GM23248 (cell line): ENCODE results near the gene MOB1A. TPM values are rescaled to one million over a fixed set of nuclear protein-coding genes. Genes with fewer than 3 reads are reported as not detected.
"Not testable (repeated sequence)": the region's sequence is repeated elsewhere in the genome, so short reads cannot be mapped to it uniquely, and the experiment has no call there.

Experiments
- DNase-seq: peaks from one replicate; pipeline ENCODE4 v3.0.0-alpha.2; 2015
- H2AFZ ChIP-seq: fragments of 200-600 bp; sonication (generic); 2 replicates; pipeline ENCODE4 v1.6.1; 2016; ENCODE audit warnings: antibody characterized with exemption
- H3F3A ChIP-seq: fragments of 200-600 bp; sonication (generic); 2 replicates; pipeline ENCODE4 v1.6.1; 2016; ENCODE audit warnings: mild to moderate bottlenecking, antibody characterized with exemption, mixed run types; ENCODE audit not compliant: insufficient read depth
- H3K27ac ChIP-seq: fragments of 200-600 bp; sonication (generic); 2 replicates; pipeline ENCODE4 v1.5.1; 2016; ENCODE audit warnings: mild to moderate bottlenecking
- H3K27me3 ChIP-seq: fragments of 200-600 bp; sonication (generic); replicated peaks from 2 replicates; pipeline ENCODE4 v1.6.1; 2016; ENCODE audit warnings: mild to moderate bottlenecking; ENCODE audit not compliant: insufficient read depth
- H3K36me3 ChIP-seq: fragments of 200-600 bp; sonication (generic); 2 replicates; pipeline ENCODE4 v1.6.1; 2016; ENCODE audit warnings: low read depth, mild to moderate bottlenecking
- H3K4me1 ChIP-seq: fragments of 200-600 bp; sonication (generic); 2 replicates; pipeline ENCODE4 v1.6.1; 2016; ENCODE audit warnings: mild to moderate bottlenecking; ENCODE audit not compliant: insufficient read depth
- H3K4me2 ChIP-seq: fragments of 200-600 bp; sonication (generic); one replicate; pipeline ENCODE4 v1.6.1; 2016; ENCODE audit warnings: mild to moderate bottlenecking; ENCODE audit not compliant: unreplicated experiment
- H3K4me3 ChIP-seq: fragments of 200-600 bp; sonication (generic); 2 replicates; pipeline ENCODE4 v1.5.1; 2016; ENCODE audit warnings: mild to moderate bottlenecking
- H3K79me2 ChIP-seq: fragments of 200-600 bp; sonication (generic); 2 replicates; pipeline ENCODE4 v1.6.1; 2016; ENCODE audit warnings: mild to moderate bottlenecking; ENCODE audit not compliant: insufficient read depth
- H3K9ac ChIP-seq: fragments of 200-600 bp; sonication (generic); 2 replicates; pipeline ENCODE4 v1.6.1; 2016; ENCODE audit warnings: mild to moderate bottlenecking
- H3K9me2 ChIP-seq: fragments of 200-600 bp; sonication (generic); 2 replicates; pipeline ENCODE4 v1.6.1; 2016; ENCODE audit warnings: mixed run types, mild to moderate bottlenecking, moderate library complexity; ENCODE audit not compliant: insufficient read depth
- H3K9me3 ChIP-seq: fragments of 200-600 bp; sonication (generic); one replicate; pipeline ENCODE4 v1.6.1; 2017; ENCODE audit warnings: low read depth
- H4K20me1 ChIP-seq: fragments of 200-600 bp; sonication (generic); 2 replicates; pipeline ENCODE4 v1.6.0; 2016; ENCODE audit not compliant: insufficient read depth
- EZH2 ChIP-seq: fragments of 200-600 bp; sonication (generic); IDR thresholded peaks from 2 replicates; pipeline ENCODE4 v1.6.1; 2018; ENCODE audit warnings: antibody characterized with exemption, mild to moderate bottlenecking; ENCODE audit not compliant: insufficient read depth, poor library complexity, severe bottlenecking
- EZH2phosphoT487 ChIP-seq: fragments of 200-600 bp; sonication (generic); IDR thresholded peaks from 2 replicates; pipeline ENCODE4 v1.6.1; 2018; ENCODE audit warnings: antibody characterized with exemption, moderate library complexity, mild to moderate bottlenecking, low read depth; ENCODE audit not compliant: insufficient read depth
- WGBS, 2 experiments: methylation state at CpG; one replicate each; pipeline ENCODE4 v1.1.6; 2015 to 2017; ENCODE audit warnings: low lambda C conversion rate in 2 of 2, low coverage in 1 of 2; ENCODE audit errors: missing lambda C conversion rate in 2 of 2; 5-methylcytosine and 5-hydroxymethylcytosine counted together
- in situ Hi-C: fragments of 300-500 bp; cut with MboI; formaldehyde crosslinking; loops from 2 replicates; pipeline ENCODE4 v1.15.0; 2020
- polyA plus RNA-seq: library from polyadenylated mRNA; unstranded; fragments of >200 nt; fragmentation: Nextera tagmentation; extraction: Ambion mirVana; gene quantifications from 2 replicates; pipeline ENCODE4 v1.2.1, GENCODE V29; 2016
- total RNA-seq: library from RNA; depleted of rRNA; stranded (reverse); fragments of >200 nt; shearing (Covaris generic); gene quantifications from 2 replicates; pipeline ENCODE4 v1.2.3, GENCODE V29; 2014

The MOB1A gene
- total and polyA plus RNA-seq, 2 experiments from 2014 or later = 92.2 to 120 TPM

- WGBS, 2 experiments = 51 to 56% methylated on average over 6 of the region's 6 CpGs
- TF ChIP-seq EZH2 (no peak), EZH2phosphoT487 (no peak)
- H2AFZ ChIP-seq = no peak overlapping the region
- no peaks in the 10 kb centered on the region for H4K20me1 ChIP-seq
- DNase-seq = no peak
- no peaks in the 10 kb centered on the region for H3K9me2 ChIP-seq
- H3F3A ChIP-seq = no peaks in the 10 kb centered on the region
- H3K4me3 ChIP-seq = no peak overlapping the region
- no peak overlapping the region for H3K27ac ChIP-seq
- H3K79me2 ChIP-seq = no peaks in the 10 kb centered on the region
- H3K9me3 ChIP-seq = no peaks in the 10 kb centered on the region
- H3K4me2 ChIP-seq = no peak overlapping the region
- no peaks in the 10 kb centered on the region; the same call in 1 of the 2 replicates for H3K27me3 ChIP-seq
- in situ Hi-C loops = no loop called here
- H3K36me3 ChIP-seq = no peaks in the 10 kb centered on the region
- H3K4me1 ChIP-seq = no peaks in the 10 kb centered on the region
- no peak overlapping the region for H3K9ac ChIP-seq
Observed at GRCh38 chr2:74191596-74192380, 13.1 kb upstream of the MOB1A start.

GRCh38 chr2:74188696-74189095 is 10.0 kb upstream of the MOB1A start:
- Histone ChIP-seq H3K36me3 (no peaks in the 10 kb centered on the region), H3K4me2 (no peak overlapping the region)
- in situ Hi-C loops = no loop called here

GRCh38 chr2:74188018-74188601 is 9.4 kb upstream of the MOB1A start:
- H3K4me2 ChIP-seq = no peak overlapping the region
- H3K9ac ChIP-seq = no peak overlapping the region
- in situ Hi-C loops = no loop called here
- no peaks in the 10 kb centered on the region for H4K20me1 ChIP-seq
- no peaks in the 10 kb centered on the region for H3K9me2 ChIP-seq
- H3K27ac ChIP-seq = no peak overlapping the region
- no peak overlapping the region for H3K4me3 ChIP-seq
- H3F3A ChIP-seq = no peaks in the 10 kb centered on the region
- no peaks in the 10 kb centered on the region for H3K4me1 ChIP-seq
- no peaks in the 10 kb centered on the region for H3K9me3 ChIP-seq
- no peaks in the 10 kb centered on the region; the same call in 1 of the 2 replicates for H3K27me3 ChIP-seq
- no peaks in the 10 kb centered on the region for H3K79me2 ChIP-seq
- TF ChIP-seq EZH2 = no peak
- no peak for TF ChIP-seq EZH2phosphoT487
- DNase-seq = peak; percentile 83
- no peaks in the 10 kb centered on the region for H3K36me3 ChIP-seq
- no peak overlapping the region for H2AFZ ChIP-seq
- 16 to 24% methylated on average over 6 of the region's 6 CpGs for WGBS, 2 experiments

More at GRCh38 chr2:74188696-74189095, 10.0 kb upstream of the MOB1A start:
- H3K9ac ChIP-seq = no peak overlapping the region
- no peak overlapping the region for H3K4me3 ChIP-seq
- no peak for DNase-seq
- H3K27me3 ChIP-seq = no peaks in the 10 kb centered on the region; the same call in 1 of the 2 replicates
- no peaks in the 10 kb centered on the region for H3K9me2 ChIP-seq
- no peaks in the 10 kb centered on the region for H3F3A ChIP-seq
- no peaks in the 10 kb centered on the region for H3K4me1 ChIP-seq
- no peaks in the 10 kb centered on the region for H4K20me1 ChIP-seq
- no peak overlapping the region for H3K27ac ChIP-seq
- H2AFZ ChIP-seq = no peak overlapping the region
- 47 to 50% methylated on average over 3 of the region's 3 CpGs for WGBS, 2 experiments
- no peaks in the 10 kb centered on the region for H3K79me2 ChIP-seq
- TF ChIP-seq EZH2 (no peak), EZH2phosphoT487 (no peak)
- no peaks in the 10 kb centered on the region for H3K9me3 ChIP-seq

GRCh38 chr2:74186706-74187105 is 8.0 kb upstream of the MOB1A start:
- H3K9me2 ChIP-seq, H3K4me3 ChIP-seq, H2AFZ ChIP-seq, H3K9me3 ChIP-seq, in situ Hi-C loops, H3K9ac ChIP-seq, H3K4me2 ChIP-seq, DNase-seq, H3K27me3 ChIP-seq, H3K36me3 ChIP-seq, H4K20me1 ChIP-seq, H3K4me1 ChIP-seq, H3K27ac ChIP-seq, H3F3A ChIP-seq, H3K79me2 ChIP-seq: not testable (repeated sequence)
- WGBS, 2 experiments = 93 to 96% methylated on average over 15 of the region's 15 CpGs
